Activated CD8-positive, alpha-beta memory T cell treated with anti-CD3 and anti-CD28 coated beads for 4 hours (primary cell): ENCODE results near the gene CPA3.

Experiments
- DNase-seq, 2 donors: peaks; one replicate each; pipeline ENCODE4 v3.0.0-alpha.2; 2020; ENCODE audit warnings: low read depth in 2 of 2

Gene CPA3

GRCh38 chr3:148865049-148865448, at the start of gene CPA3:
Gene CPA3, plus strand, starts transcription at chr3:148865296. Its CDS starts 12 bp downstream, at chr3:148865308.
- no peak for DNase-seq

- DNase-seq, result no peak
Observed at GRCh38 chr3:148815316-148816110, 49.6 kb upstream of the CPA3 start.

- DNase-seq, result no peak
Observed at GRCh38 chr3:148816427-148816826, 48.7 kb upstream of the CPA3 start.

- no peak for DNase-seq
Observed at GRCh38 chr3:148816981-148817525, 48.0 kb upstream of the CPA3 start.

GRCh38 chr3:148820361-148821245, 44.5 kb upstream of the CPA3 start:
- no peak for DNase-seq

GRCh38 chr3:148823026-148823425, 42.1 kb upstream of the CPA3 start:
- no peak for DNase-seq

GRCh38 chr3:148825476-148825875, 39.6 kb upstream of the CPA3 start:
- no peak for DNase-seq

- no peak for DNase-seq
Observed at GRCh38 chr3:148827585-148827984, 37.5 kb upstream of the CPA3 start, which contains the start of gene CPB1. Gene CPB1, plus strand, starts transcription at chr3:148827811. Its CDS starts 13 bp downstream, at chr3:148827824.

- DNase-seq, result no peak
Observed at GRCh38 chr3:148828136-148828690, 36.9 kb upstream of the CPA3 start.

- no peak for DNase-seq
Observed at GRCh38 chr3:148829926-148830325, 35.2 kb upstream of the CPA3 start.

GRCh38 chr3:148833223-148833622, 31.9 kb upstream of the CPA3 start:
- no peak for DNase-seq

- no peak for DNase-seq
Observed at GRCh38 chr3:148839805-148840204, 25.3 kb upstream of the CPA3 start.

GRCh38 chr3:148840451-148840850, 24.6 kb upstream of the CPA3 start:
- DNase-seq, result no peak

GRCh38 chr3:148845756-148846395, 19.2 kb upstream of the CPA3 start:
- DNase-seq, result no peak

GRCh38 chr3:148847351-148847750, 17.7 kb upstream of the CPA3 start:
- DNase-seq, result no peak

GRCh38 chr3:148848410-148848809, 16.7 kb upstream of the CPA3 start:
- no peak for DNase-seq

GRCh38 chr3:148852271-148852992, 12.7 kb upstream of the CPA3 start:
- DNase-seq, result no peak

GRCh38 chr3:148853076-148853475, 12.0 kb upstream of the CPA3 start:
- DNase-seq, result no peak

GRCh38 chr3:148854061-148854460, 11.0 kb upstream of the CPA3 start:
- no peak for DNase-seq

- DNase-seq, result no peak
Observed at GRCh38 chr3:148856384-148856783, 8.7 kb upstream of the CPA3 start.

GRCh38 chr3:148857316-148857715, 7.8 kb upstream of the CPA3 start:
- no peak for DNase-seq
